Measurements from ENCODE around the gene DNAJC13.

DNAJC13 gene

GRCh38 chr3:132378048-132378762 is 39.1 kb upstream of the DNAJC13 start:
- peaks cover 5% of the 10 kb centered on the region for H3K27me3 ChIP-seq (ENCODE audit: insufficient read depth, low read length, poor library complexity)
- H2AFZ ChIP-seq (ENCODE audit: low read depth, low read length): no peak overlapping the region
- H3K27ac ChIP-seq (ENCODE audit: low read length): no peak overlapping the region
- H3K4me3 ChIP-seq (ENCODE audit: low read depth in 1 of 2, low read length in 2 of 2): no peak overlapping the region
- H3K36me3 ChIP-seq (ENCODE audit: insufficient read depth, low read length): no peaks in the 10 kb centered on the region
- TF ChIP-seq CTCF (IDR thresholded peaks at IDR 0.05; ENCODE audit: borderline replicate concordance, extremely low read depth, low read length, poor library complexity, severe bottlenecking): no peak
- TF ChIP-seq EZH2 (IDR thresholded peaks at IDR 0.05; ENCODE audit: borderline replicate concordance, low read depth, low read length, severe bottlenecking): no peak
- ATAC-seq (ENCODE audit: insufficient read depth, low read depth): no peak
- H3K4me1 ChIP-seq (ENCODE audit: insufficient read depth, low read length): no peaks in the 10 kb centered on the region
- no peaks in the 10 kb centered on the region for H4K20me1 ChIP-seq (ENCODE audit: insufficient read depth, low read length)
- no peaks in the 10 kb centered on the region for H3K9me3 ChIP-seq (ENCODE audit: insufficient read depth, low read length, severe bottlenecking)
- H3K79me2 ChIP-seq (ENCODE audit: insufficient read depth, low read length): no peaks in the 10 kb centered on the region
- no peak overlapping the region for H3K4me2 ChIP-seq (ENCODE audit: insufficient read depth, low read length)
- no peak overlapping the region for H3K9ac ChIP-seq (ENCODE audit: low read depth, low read length)
- DNase-seq: no peak

- no peaks in the 10 kb centered on the region for H4K20me1 ChIP-seq (ENCODE audit: insufficient read depth, low read length)
- DNase-seq: no peak
- no peak overlapping the region for H3K4me3 ChIP-seq (ENCODE audit: low read depth in 1 of 2, low read length in 2 of 2)
- no peak overlapping the region for H3K4me2 ChIP-seq (ENCODE audit: insufficient read depth, low read length)
- H3K36me3 ChIP-seq (ENCODE audit: insufficient read depth, low read length): no peaks in the 10 kb centered on the region
- H3K9ac ChIP-seq (ENCODE audit: low read depth, low read length): no peak overlapping the region
- TF ChIP-seq EZH2 (IDR thresholded peaks at IDR 0.05; ENCODE audit: borderline replicate concordance, low read depth, low read length, severe bottlenecking) (no peak), CTCF (IDR thresholded peaks at IDR 0.05; ENCODE audit: borderline replicate concordance, extremely low read depth, low read length, poor library complexity, severe bottlenecking) (no peak)
- H2AFZ ChIP-seq (ENCODE audit: low read depth, low read length): no peak overlapping the region
- peaks cover 4% of the 10 kb centered on the region for H3K9me3 ChIP-seq (ENCODE audit: insufficient read depth, low read length, severe bottlenecking)
- H3K79me2 ChIP-seq (ENCODE audit: insufficient read depth, low read length): no peaks in the 10 kb centered on the region
- no peak overlapping the region for H3K27ac ChIP-seq (ENCODE audit: low read length)
- no peak for ATAC-seq (ENCODE audit: insufficient read depth, low read depth)
- H3K4me1 ChIP-seq (ENCODE audit: insufficient read depth, low read length): no peaks in the 10 kb centered on the region
- H3K27me3 ChIP-seq (ENCODE audit: insufficient read depth, low read length, poor library complexity): peaks cover 5% of the 10 kb centered on the region
These were observed 38.5 kb upstream of the DNAJC13 start for GRCh38 chr3:132378846-132379245.

GRCh38 chr3:132380920-132381319 is 36.4 kb upstream of the DNAJC13 start:
- Histone ChIP-seq H4K20me1 (ENCODE audit: insufficient read depth, low read length) (no peaks in the 10 kb centered on the region), H3K9me3 (ENCODE audit: insufficient read depth, low read length, severe bottlenecking) (peaks cover 4% of the 10 kb centered on the region), H3K4me3 (ENCODE audit: low read depth in 1 of 2, low read length in 2 of 2) (no peak overlapping the region), H3K9ac (ENCODE audit: low read depth, low read length) (no peak overlapping the region), H3K27me3 (ENCODE audit: insufficient read depth, low read length, poor library complexity) (peaks cover 5% of the 10 kb centered on the region), H2AFZ (ENCODE audit: low read depth, low read length) (no peak overlapping the region), H3K4me1 (ENCODE audit: insufficient read depth, low read length) (no peaks in the 10 kb centered on the region), H3K4me2 (ENCODE audit: insufficient read depth, low read length) (no peak overlapping the region), H3K27ac (ENCODE audit: low read length) (no peak overlapping the region), H3K36me3 (ENCODE audit: insufficient read depth, low read length) (no peaks in the 10 kb centered on the region), H3K79me2 (ENCODE audit: insufficient read depth, low read length) (no peaks in the 10 kb centered on the region)
- TF ChIP-seq CTCF (IDR thresholded peaks at IDR 0.05; ENCODE audit: borderline replicate concordance, extremely low read depth, low read length, poor library complexity, severe bottlenecking): no peak
- DNase-seq (no peak), ATAC-seq (ENCODE audit: insufficient read depth, low read depth) (no peak)
